GM12874 (cell line): ENCODE data around the gene GRM7.

Experiments
- TF ChIP-seq, protein P1 (sequence below): IDR thresholded peaks from 2 replicates; pipeline ENCODE4 v1.5.1; 2011; ENCODE audit warnings: low read depth, mild to moderate bottlenecking, control low read depth, low read length, moderate library complexity; ENCODE audit not compliant: insufficient read depth

The GRM7 gene

DNA sequence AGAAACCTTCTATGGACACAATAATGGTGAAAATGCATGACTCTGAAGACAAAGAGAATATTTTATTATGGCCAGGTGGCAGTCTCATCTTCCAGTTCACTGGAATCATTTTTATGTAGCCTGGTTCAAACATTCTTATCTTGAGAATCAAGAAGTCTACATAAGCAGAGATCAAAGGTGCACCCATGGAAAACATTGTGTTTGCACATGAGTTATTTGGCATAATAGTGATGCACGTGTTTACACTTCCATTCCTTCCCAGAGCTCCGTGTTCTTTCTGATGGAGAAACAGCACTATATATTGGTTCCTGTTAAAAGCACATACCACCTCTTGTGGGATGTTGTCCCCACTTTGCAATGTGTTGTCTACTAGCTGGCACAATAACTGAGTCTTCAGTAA lies 572.2 kb downstream of the GRM7 start:
- TF ChIP-seq, protein P1, sequence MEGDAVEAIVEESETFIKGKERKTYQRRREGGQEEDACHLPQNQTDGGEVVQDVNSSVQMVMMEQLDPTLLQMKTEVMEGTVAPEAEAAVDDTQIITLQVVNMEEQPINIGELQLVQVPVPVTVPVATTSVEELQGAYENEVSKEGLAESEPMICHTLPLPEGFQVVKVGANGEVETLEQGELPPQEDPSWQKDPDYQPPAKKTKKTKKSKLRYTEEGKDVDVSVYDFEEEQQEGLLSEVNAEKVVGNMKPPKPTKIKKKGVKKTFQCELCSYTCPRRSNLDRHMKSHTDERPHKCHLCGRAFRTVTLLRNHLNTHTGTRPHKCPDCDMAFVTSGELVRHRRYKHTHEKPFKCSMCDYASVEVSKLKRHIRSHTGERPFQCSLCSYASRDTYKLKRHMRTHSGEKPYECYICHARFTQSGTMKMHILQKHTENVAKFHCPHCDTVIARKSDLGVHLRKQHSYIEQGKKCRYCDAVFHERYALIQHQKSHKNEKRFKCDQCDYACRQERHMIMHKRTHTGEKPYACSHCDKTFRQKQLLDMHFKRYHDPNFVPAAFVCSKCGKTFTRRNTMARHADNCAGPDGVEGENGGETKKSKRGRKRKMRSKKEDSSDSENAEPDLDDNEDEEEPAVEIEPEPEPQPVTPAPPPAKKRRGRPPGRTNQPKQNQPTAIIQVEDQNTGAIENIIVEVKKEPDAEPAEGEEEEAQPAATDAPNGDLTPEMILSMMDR: no peak

DNA sequence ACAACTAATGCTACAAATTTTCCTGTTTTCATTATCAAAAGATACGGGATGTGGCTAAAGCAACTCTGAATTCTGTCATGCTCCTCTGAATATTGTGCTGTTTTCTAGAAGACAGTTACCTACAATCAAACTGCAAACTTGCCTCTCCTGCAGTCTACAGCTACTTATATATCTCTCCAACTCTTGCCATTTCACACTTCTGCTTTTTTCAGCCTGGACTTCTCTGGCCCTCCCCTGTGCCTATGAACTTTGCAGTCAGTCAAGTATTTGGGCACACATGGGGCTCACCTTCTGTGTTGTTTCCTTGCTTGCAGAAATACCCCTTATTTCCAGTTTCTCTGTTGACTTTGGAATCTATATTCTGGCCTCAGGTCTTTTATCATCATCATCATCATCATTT lies 575.6 kb downstream of the GRM7 start:
- TF ChIP-seq, protein P1: no peak

DNA sequence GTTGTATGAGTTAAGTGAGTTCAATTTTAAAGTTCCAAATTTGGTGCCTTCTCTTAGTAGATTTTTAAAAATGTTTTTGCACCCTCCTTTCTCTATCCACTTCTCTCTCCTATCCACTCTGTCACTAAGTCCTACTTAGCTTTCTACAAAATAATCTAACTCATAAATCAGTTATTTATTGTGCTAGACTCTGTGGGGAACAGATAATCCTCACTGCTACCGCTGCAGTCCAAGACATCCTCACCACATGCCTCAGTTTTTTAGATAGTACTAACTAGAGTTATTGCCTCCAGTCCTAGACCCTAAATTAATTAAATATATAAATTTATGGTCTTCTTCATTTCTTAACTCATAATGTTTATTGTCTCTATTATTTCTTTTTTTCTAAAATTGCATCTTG lies 576.3 kb downstream of the GRM7 start:
- TF ChIP-seq, protein P1: no peak

DNA sequence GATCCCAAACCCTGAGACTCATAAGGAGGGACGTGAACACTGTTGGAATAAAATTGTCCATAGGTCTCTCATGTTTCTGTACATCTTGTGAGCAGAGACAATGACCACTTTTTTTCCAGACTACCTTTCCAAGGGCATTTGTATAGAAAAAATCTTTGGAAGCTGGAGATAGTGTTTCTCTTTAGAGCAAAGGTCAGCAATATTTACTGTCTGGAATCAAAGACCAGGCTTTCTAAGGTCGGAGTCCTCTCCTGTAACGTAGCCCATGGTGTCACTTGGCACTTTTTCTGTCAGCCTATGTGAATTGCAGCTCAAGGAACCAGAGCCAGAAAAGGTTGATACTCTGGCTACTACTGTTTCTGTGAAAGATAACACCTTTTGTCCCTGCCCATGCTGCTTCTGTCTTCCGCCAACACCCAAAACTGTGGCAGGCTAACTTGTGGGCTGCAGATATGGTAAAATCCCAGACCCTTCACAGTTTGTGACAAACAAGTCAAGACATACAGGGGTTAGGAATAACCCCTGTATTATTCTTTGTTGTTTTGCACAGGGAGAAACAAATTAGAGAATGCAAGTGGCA lies 578.3 kb downstream of the GRM7 start:
- TF ChIP-seq, protein P1: no peak

DNA sequence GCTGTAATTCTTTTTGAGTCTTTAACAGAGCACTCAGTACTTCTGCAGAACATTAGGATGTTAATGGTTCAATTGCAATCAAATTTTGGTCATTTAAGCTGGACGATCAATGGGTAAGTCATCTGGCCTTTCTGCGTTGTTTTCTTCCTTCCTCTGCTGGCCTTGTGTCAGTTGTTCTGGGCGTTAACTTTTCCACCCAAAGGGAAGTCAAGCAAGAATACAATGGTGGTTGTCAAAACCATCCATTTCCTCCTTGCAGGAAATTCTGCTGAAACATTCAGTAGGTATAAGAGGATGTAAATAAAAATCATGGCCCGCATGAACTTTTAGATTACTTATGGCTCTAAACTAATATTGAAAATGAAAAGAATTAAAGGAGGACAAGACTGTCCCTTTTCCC lies 584.0 kb downstream of the GRM7 start:
- TF ChIP-seq, protein P1: no peak

DNA sequence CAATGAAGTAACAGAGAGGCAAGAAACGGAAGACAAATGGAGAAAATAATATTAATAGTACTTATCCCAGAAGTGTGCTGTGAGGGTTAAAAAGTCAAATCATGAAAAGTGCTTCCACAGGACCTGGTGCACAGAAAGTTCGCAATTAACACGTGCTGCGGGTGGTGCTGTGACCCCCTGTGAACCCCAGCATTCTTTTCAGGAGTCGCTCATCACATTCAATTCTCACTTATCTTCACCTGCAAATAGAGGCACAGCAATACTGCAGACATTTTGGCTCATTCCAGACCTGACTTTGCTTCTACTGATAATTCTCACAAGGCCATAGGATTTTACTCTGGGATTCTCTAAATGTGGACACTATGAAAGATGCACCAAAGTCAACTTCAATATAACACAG lies 584.4 kb downstream of the GRM7 start:
- TF ChIP-seq, protein P1: no peak

DNA sequence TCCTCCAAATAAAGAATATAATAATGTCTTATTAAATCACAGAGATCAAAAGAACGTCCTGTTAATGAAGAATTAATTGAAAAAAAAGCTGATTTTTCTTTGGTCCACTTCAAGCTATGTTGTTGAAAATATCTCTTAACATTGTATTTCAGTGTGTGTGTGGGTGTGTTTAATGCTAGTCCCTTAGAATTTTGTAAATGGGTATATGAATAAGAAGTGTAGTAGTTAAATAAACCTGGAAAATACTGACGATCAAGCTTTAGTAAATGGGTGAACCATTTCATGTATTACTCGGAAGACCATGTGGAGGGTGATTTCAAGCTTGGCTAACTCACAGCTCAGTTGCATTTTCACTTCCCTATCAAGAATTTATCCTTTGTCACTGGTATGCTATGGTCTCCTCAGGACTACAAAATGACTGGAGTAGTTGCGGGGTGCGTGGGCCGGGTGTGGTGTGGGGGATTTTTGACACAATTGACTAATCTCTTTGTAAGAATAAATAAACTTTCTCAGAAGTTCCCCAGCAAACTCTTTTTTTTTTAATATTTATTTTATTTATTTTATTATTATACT lies 586.4 kb downstream of the GRM7 start:
- TF ChIP-seq, protein P1: no peak

DNA sequence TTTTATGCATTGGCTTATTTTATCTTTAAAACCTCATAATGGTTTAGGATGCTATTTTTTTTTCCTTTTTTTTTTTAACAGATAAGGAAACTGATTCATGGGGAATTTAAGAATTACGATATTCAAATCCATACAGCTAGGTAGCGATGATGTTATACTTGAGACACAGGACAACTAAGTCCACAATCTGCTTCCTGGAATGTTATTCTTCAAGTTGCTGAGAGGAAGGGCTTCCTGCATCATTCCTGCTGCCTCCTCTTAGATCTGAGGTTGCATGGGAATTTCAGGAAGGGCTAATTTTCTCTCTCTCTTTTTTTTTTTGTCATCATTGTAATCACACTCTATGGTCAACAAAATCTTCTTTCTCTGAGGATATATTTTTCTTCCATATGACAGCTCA lies 595.5 kb downstream of the GRM7 start:
- TF ChIP-seq, protein P1: no peak
